Activated effector memory CD4-positive, alpha-beta T cell treated with anti-CD3 and anti-CD28 coated beads, Interleukin-2, amount 50 U/mL, for 16 hours (primary cell): ENCODE measurements around the gene SLC12A5.
A peak's percentile ranks its signal among the peaks of the same experiment; 100 is the strongest.
"Not testable (repeated sequence)": the region's sequence is repeated elsewhere in the genome, so short reads cannot be mapped to it uniquely, and the experiment has no call there.

Experiments used
- DNase-seq: peaks from one replicate; pipeline ENCODE4 v3.0.0-alpha.2; 2020

The SLC12A5 gene

DNA sequence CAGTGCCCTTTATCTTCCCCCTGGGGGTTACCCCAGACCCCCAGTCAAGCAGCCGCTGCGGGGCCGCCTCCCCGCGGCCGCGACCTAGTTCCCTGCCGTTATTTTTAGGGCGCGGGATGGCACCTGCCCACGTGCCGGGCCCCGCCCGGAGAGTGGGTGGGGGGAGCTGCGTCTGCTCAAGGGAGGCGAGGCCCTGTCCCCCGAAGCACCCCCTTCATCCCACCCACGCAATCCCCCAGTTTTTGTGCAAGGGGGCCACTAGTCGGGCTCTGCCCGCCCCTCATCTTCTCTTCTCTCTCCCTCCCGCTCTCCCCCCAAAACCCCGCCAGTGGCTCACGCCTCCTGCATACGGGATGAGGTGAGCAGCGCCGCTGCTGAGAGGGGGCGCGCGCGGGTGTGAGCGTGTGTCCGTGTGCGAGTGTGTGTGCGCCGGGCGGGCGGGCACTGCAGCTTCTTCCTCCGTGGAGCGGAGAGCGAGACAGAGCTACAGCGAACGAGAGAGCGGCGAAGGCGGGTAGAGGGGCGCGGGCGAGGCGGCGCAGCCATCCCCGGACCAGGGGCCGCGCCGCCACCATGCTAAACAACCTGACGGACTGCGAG lies at the start of gene SLC12A5:
SLC12A5 (plus strand) TSS at position 444 of the 600 bp plus-strand sequence; CDS start at position 574, 130 bp downstream.
- no peak for DNase-seq

GRCh38 chr20:45981261-45981660 lies 47.8 kb upstream of the SLC12A5 start:
- no peak for DNase-seq

DNA sequence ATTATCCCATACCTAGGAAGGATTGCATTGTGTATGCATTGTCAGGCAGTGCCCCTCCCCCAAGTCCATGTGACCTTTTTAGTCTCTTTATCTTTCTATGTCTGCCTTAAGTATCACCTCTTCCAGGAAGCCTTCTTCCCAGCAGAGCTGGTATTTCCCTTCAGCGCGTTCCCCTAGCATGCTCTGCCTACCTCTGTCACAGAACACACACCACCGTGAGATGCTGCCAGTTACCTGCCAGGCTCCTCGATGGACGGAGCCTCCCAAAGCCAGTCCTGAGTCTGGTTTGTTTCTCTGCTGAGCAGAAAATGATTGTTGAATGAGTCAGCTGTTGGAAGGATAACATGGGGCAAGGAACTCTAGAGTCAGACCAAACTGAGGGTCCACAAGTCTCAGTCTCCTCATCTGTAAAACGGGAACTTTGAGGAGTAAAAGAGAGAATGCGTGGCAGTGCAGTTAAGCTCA lies 45.7 kb upstream of the SLC12A5 start:
- no peak for DNase-seq

GRCh38 chr20:45985573-45985972 lies 43.4 kb upstream of the SLC12A5 start:
- DNase-seq: no peak

GRCh38 chr20:45987108-45987780 lies 41.8 kb upstream of the SLC12A5 start:
- peak; percentile 92 for DNase-seq

GRCh38 chr20:45988830-45989229 lies 40.2 kb upstream of the SLC12A5 start:
- not testable (repeated sequence) for DNase-seq

DNA sequence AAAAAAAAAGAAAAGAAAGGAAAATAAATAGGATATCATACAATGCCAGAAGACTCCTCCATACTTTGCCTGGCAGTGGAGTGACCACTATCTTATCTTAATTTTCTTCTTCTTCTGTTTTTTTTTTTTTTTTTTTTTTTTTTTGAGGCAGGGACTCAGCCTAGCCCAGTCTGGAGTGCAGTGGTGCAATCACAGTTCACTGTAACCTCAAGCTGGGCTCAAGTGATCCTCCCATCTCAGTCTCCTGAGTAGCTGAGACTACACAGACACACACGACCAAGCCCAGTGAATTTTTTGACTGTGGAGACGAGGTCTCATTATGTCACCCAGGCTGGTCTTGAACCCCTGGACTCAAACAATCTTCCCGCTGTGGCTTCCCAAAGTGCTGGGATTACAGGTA lies 37.4 kb upstream of the SLC12A5 start:
- no peak for DNase-seq

GRCh38 chr20:45993197-45993951 lies 35.6 kb upstream of the SLC12A5 start:
- DNase-seq: no peak

DNA sequence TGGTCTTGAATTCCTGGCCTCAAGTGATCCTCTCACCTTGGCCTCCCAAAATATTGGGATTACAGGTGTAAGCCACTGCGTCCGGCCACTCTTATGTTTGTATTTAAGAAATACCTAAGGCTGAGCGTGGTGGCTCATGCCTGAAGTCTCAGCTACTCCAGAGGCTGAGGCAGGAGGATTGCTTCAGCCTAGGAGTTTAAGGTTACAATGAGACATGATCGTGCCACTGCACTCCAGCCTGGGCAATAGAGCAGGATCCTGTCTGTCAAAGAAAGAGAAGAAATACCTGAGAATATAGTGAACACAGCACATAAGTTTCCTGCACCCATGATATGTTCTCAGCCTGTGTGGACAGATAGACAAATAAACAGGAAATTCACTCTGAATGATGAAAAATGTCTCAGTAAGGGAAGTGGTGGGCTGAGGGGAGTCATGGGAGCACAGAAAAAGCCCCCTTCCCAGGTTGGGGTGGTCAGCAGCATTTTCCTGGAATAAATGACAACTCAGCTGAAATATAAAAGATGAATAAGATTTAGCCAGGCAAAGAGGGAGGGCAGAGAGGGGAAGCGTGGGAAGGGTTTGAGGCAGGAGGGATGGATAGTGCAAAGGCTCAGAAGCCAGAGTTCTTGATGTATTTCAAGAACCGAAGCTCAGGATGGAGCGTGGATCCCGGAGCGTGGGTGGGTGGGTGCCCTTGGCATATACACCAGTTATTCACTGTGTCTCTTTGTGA lies 34.1 kb upstream of the SLC12A5 start:
- no peak for DNase-seq

DNA sequence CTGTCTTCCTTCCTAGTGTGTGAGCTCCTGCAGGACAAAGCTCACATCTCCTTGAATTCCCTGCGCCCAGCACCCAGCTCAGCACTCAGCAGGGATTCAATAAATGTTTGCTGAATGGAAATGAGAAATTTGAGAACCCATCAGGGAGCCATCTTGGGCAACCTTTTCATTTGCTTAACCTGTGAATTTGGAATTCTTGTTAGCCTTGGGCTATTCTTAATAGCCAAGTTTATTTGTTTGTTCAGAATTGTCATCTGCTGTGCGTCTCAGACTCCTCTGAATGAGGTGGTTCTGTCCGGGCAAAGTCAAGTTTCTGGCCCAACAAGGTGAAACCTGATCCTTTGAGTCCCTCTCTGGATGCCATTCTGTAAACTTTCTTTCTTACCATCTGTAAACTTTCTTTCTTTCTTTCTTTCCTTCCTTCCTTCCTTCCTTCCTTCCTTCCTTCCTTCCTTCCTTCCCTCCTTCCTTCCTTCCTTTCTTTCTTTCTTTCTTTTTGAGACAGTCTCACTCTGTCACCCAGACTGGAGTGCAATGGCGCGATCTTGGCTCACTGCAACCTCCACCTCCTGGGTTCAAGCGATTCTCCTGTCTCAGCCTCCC lies 33.4 kb upstream of the SLC12A5 start:
- not testable (repeated sequence) for DNase-seq

- no peak for DNase-seq
Observed at GRCh38 chr20:45997187-45997586, 31.8 kb upstream of the SLC12A5 start.

DNA sequence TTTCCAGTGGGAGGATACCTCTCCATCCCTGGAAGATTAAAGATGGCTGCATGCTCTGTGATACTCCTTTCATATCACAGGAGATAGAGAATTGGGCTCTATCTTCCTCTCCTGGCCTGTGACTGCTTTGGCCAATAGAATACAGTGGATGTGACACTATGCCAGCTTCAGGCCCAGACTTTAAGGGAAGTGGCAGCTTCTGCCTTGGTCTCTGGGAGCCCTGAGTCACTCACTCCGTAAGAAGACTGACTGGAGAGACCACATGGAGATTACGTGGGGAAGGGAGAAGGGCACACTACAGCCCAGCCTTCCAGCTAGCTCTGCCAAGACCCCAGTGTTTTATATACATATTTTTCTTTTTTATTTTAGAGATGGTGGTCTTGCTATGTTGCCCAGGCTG lies 30.7 kb upstream of the SLC12A5 start:
- no peak for DNase-seq

- DNase-seq: no peak
Observed at GRCh38 chr20:45998761-45999160, 30.3 kb upstream of the SLC12A5 start.

DNA sequence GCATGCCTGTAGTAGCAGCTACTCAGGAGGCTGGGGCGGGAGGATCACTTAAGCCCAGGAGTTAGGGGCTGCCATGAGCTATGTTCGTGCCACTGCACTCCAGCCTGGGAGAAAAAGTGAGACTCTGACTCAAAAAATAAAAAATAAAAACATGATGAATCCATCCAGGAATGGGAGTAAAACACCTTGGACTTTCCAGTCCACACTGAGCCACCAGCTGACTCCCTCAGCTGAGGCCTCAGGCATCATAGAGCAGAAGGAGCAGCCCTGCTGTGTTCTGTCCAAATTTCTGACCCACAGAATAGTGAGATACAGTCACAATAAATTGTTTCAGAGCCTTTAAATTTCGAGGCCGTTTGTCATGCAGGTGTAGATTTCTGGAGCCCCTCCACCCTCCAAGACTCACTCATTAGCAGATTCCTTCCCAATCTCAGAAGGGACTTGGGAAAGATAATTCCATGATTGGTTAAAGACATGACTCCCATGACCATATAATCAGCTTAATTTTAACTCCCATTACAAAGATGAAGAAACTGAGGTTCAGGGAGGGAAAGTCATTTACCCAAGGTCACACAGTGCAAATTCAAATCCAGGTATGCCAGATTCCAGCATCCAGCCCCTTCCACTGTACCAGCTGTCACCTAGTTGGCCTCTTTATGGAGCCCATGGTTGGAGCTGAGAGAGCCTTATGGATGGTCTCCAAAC lies 29.3 kb upstream of the SLC12A5 start:
- DNase-seq: no peak

DNA sequence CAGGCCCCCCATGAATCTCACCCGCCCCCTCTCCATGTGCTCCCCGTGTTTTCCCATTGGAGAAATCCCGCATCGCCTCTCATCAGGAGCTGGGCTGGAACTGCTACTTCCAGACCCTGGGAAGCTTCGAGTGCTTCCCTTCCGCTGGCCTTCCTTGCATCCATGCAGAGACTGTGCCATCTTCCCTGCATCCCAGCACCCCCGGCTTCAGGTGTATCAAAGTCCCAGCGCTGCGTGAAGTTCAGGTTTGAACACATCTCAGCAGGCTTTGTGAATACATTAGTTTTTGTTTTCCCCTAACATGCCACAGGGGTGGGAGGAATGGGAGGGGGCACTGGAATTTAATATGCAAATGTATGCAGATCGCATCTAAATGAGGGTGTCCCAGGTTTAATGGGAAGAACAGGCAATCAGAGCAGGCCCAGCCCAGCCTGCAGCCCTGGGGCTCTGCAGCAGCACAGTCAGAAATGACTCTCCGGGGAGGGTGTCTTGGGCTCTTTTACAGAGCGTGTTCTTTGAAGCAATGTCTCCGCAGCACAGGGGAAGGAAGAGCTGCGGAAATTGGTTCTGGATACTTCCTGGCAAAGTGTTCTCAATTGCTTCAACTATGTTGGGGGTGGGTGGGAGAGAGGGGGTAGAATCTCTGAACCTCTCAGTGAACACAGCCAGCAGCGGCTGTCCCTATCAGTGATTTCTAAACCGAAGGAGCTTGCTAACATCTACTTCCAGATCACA lies 28.6 kb upstream of the SLC12A5 start:
- no peak for DNase-seq

DNA sequence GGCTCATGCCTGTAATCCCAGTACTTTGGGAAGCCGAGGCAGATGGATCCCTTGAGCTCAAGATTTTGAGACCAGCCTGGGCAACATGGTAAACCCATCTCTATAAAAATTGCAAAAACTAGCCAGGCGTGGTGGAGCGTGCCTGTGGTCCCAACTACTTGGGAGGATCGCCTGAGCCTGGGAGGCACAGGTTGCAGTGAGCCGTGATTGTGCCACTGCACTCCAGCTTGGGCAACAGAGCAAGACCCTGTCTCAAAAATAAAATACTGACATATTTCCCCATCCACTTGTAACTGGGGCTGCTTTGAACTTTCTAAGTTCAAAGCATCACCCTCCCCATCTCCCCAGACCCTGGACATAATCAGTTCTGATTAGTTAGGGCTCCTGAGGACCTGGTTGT lies 27.5 kb upstream of the SLC12A5 start:
- DNase-seq: no peak

DNA sequence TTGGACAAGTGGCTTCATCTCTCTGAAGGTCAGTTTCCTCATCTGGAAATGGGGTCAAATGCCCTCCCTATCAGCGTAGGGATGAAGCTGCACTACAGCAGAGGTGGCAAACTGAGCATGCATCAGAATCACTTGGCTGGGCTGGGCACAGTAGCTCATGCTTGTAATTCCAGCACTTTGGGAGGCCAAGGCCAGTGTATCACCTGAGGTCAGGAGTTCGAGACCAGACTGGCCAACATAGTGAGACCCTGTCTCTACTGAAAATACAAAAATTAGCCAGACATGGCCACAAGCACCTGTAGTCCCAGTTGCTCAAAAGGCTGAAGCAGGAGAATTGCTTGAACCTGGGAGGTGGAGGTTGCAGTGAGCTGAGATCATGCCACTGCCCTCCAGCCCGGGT lies 27.0 kb upstream of the SLC12A5 start:
- DNase-seq: no peak

DNA sequence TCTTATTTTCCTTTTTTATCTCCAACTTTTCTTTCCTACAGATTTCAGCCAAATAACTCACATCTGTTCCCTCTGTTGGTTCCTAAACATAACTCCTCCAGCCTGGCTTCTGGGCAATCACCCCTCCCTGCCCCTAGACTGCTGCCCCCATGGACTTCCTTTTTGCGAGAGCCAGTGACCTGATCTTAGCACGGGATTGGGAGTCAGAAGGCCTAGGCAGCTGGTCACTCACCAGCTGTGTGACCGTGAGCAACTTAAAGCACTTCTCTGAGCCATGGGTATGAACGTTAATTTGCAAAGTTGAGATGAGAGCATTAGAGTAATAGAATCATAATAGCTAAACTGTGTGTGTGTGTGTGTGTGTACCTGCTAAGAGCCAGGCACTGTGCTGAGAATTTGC lies 24.8 kb upstream of the SLC12A5 start:
- DNase-seq: no peak

DNA sequence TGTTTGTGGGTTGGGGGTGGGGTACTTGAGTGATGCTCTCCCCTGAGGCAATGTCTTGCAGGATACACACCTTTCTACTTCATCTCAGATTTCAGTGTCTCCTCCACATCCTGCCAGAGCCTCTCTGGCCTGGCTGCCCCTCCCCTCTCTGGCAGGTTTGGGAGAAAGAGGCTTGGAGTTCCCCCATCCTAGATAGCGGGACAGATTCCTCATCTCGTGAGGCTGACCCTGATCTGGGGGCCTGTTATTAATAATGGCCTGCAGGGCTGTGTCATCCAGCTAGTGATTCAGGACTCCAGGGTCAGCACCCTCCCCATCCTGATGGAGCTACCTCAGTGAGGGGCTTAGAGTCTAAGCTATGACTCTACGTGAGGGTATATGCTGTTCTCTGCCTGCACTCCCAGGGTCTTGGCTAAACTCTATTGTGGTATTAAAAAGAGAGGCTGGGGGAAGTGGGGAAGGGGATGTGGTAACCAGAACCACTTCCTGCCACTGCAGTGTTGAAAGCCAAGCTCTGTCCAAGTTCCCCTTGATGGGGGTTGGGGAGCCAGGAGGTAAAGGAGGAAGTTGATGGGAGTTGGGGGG lies 24.0 kb upstream of the SLC12A5 start:
- no peak for DNase-seq

DNA sequence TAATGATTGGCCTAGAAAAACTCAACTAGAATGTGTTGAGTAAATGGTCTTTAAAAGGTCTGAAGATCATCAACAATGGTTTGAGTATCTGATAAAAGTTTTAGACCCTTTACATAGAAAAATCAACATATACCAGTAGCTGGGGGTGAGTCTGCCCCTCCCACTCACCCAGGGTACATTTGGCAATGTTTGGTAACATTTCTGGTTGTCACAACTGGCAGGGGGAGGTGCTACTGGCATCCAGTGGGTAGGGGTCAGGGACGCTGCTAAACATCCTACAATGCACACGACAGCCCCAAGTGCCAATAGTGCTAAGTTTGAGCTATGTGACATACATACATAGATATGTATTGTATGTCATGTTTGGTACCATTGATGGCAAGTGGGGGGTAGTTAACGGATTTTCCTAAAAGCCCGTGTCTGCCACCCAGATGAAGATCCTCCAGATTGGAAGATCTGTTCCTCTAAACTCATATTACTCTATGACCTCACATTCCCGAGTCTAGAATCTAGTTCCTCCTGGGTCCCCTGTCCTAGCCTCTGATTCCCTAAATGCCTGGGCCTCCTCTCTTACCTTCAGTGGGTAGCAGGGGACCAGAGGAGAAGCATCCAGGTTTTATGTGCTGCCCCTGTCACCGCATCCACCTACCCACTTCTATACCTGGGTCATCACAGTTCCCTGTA lies 22.9 kb upstream of the SLC12A5 start:
- DNase-seq: no peak
